SK-N-SH treated with all-trans-retinoic acid at 6 μM for 48 hours (cell line): ENCODE data around the gene LTBP1.

ENCODE experiments used
- ARNTL ChIP-seq: fragments of 450-650 bp; formaldehyde crosslinking; IDR thresholded peaks from 2 replicates; pipeline ENCODE4 v1.5.0; 2020; ENCODE audit warnings: low read depth, mild to moderate bottlenecking, moderate library complexity, borderline replicate concordance
- ISL1 ChIP-seq: fragments of 250-450 bp; sonication (Bioruptor Pico); IDR thresholded peaks from 2 replicates; pipeline ENCODE4 v2.1.2; 2022; ENCODE audit warnings: mild to moderate bottlenecking, moderate library complexity
- OSR1 ChIP-seq: fragments of 250-450 bp; sonication (Bioruptor Pico); IDR thresholded peaks from 2 replicates; pipeline ENCODE4 v1.8.0; 2022; ENCODE audit warnings: moderate library complexity, mild to moderate bottlenecking, inconsistent platforms
- PPARA ChIP-seq: fragments of 250-450 bp; sonication (Bioruptor Pico); IDR thresholded peaks from 2 replicates; pipeline ENCODE4 v1.5.0; 2020; ENCODE audit warnings: mild to moderate bottlenecking, borderline replicate concordance
- TCF4 ChIP-seq: fragments of 250-450 bp; sonication (Bioruptor Pico); IDR thresholded peaks from 2 replicates; pipeline ENCODE4 v1.8.0; 2021; ENCODE audit warnings: mild to moderate bottlenecking, moderate library complexity, borderline replicate concordance
- ZFP3 ChIP-seq: fragments of 250-450 bp; sonication (Bioruptor Pico); IDR thresholded peaks from 2 replicates; pipeline ENCODE4 v1.5.0; 2020; ENCODE audit warnings: mild to moderate bottlenecking, moderate library complexity
- ZFP30 ChIP-seq: fragments of 450-650 bp; formaldehyde crosslinking; IDR thresholded peaks from 2 replicates; pipeline ENCODE4 v1.5.0; 2022; ENCODE audit warnings: mild to moderate bottlenecking, moderate library complexity
- ZNF70 ChIP-seq: fragments of 450-650 bp; formaldehyde crosslinking; IDR thresholded peaks from 2 replicates; pipeline ENCODE4 v1.5.0; 2020; ENCODE audit warnings: mild to moderate bottlenecking, moderate library complexity

GRCh38 chr2:33312355-33312754 lies 365.6 kb downstream of the LTBP1 start:
- TF ChIP-seq TCF4 (CRISPR knock-in tag) (no peak), ZNF70 (CRISPR knock-in tag) (no peak), OSR1 (CRISPR knock-in tag) (no peak), ARNTL (CRISPR knock-in tag) (no peak), ZFP3 (CRISPR knock-in tag) (no peak), ZFP30 (CRISPR knock-in tag) (no peak), PPARA (CRISPR knock-in tag) (no peak), ISL1 (CRISPR knock-in tag) (no peak)
